HCT116 (cell line): ENCODE data around the gene WASF2. TPM values are rescaled to one million over a fixed set of nuclear protein-coding genes. Genes with fewer than 3 reads are reported as not detected.

Source experiments
- ATAC-seq: fragments of 200-7000 bp; cut with Tn5 transposase; 2 replicates; pipeline ENCODE4 v1.9.1; 2020; ENCODE audit warnings: mild to moderate bottlenecking, moderate library complexity
- BruUV-seq: library from RNA; stranded (reverse); fragments of 400-500 nt; replicated peaks from 2 replicates; lab custom pipeline; 2021; lab: Mats Ljungman, UMichigan
- CTCF ChIA-PET: fragments of 300-600 bp; sonication (Branson Sonifier 250); formaldehyde crosslinking; loops from one replicate; lab custom pipeline; 2021; ENCODE audit warnings: antibody characterized with exemption; lab: Charles Lee
- POLR2A ChIA-PET: fragments of 300-600, 350-600 bp; sonication (Branson Sonifier 250); formaldehyde crosslinking; loops from one replicate; lab custom pipeline; 2021; ENCODE audit warnings: antibody characterized with exemption; lab: Charles Lee
- RAD21 ChIA-PET, 2 experiments: fragments of 300-600 bp; sonication (Branson Sonifier 250); formaldehyde crosslinking; loops; one replicate each; lab custom pipeline; 2023; ENCODE audit warnings: low total read pairs in 2 of 2; ENCODE audit not compliant: uncharacterized antibody in 2 of 2, unreplicated experiment in 2 of 2, low non-redundant PET in 1 of 2; lab: Charles Lee
- DNase-seq: peaks from one replicate; pipeline ENCODE4 v3.0.0-alpha.2; 2010; ENCODE audit warnings: low read depth, low spot score
- H2AFZ ChIP-seq: fragments of 200-600 bp; shearing (Covaris generic), sonication (generic); 2 replicates; pipeline ENCODE4 v1.6.1; 2017; ENCODE audit warnings: low read depth, mixed run types, mixed read lengths, antibody characterized with exemption, low read length; ENCODE audit not compliant: poor library complexity, severe bottlenecking
- H3K27ac ChIP-seq: 2 replicates; pipeline ENCODE4 v1.5.1; 2012; ENCODE audit warnings: low read depth, low read length
- H3K27me3 ChIP-seq: fragments of 200-600 bp; sonication (generic); 2 replicates; pipeline ENCODE4 v1.6.1; 2016; ENCODE audit warnings: mixed run types, low read length, mixed read lengths; ENCODE audit not compliant: insufficient read depth
- H3K36me3 ChIP-seq, 2 experiments: fragments of 200-500 bp in 1 of 2; fragments of 200-600 bp in 1 of 2; sonication (Bioruptor generic) in 1 of 2; sonication (generic) in 1 of 2; 2 replicates each; pipeline versions ENCODE4 v1.5.1 to v1.6.1; 2014 to 2016; ENCODE audit warnings: low read length in 2 of 2, inconsistent platforms in 1 of 2, mixed read lengths in 1 of 2, mixed run types in 1 of 2; ENCODE audit not compliant: insufficient read depth in 2 of 2, control insufficient read depth in 1 of 2
- H3K4me1 ChIP-seq, 2 experiments: fragments of 200-600 bp in 1 of 2; sonication (generic) in 1 of 2; 2 replicates each; pipeline versions ENCODE4 v1.5.1 to v1.6.1; 2012 to 2017; ENCODE audit warnings: low read length in 2 of 2, inconsistent platforms in 1 of 2, mild to moderate bottlenecking in 1 of 2, mixed read lengths in 1 of 2, mixed run types in 1 of 2, moderate library complexity in 1 of 2; ENCODE audit not compliant: insufficient read depth in 2 of 2, control insufficient read depth in 1 of 2
- H3K4me2 ChIP-seq: fragments of 200-600 bp; sonication (generic); 2 replicates; pipeline ENCODE4 v1.6.1; 2017; ENCODE audit warnings: mixed run types, low read length, mixed read lengths
- H3K4me3 ChIP-seq, 2 experiments: fragments of 200-600 bp in 1 of 2; sonication (generic) in 1 of 2; replicated peaks in 1 of 2; 2 replicates each; pipeline ENCODE4 v1.5.1; 2011 to 2016; ENCODE audit warnings: low read length in 2 of 2, control low read depth in 1 of 2, low read depth in 1 of 2, mild to moderate bottlenecking in 1 of 2, mixed read lengths in 1 of 2, mixed run types in 1 of 2
- H3K79me2 ChIP-seq: fragments of 200-600 bp; sonication (generic); 2 replicates; pipeline ENCODE4 v1.6.1; 2017; ENCODE audit warnings: mild to moderate bottlenecking, mixed run types, low read length, moderate library complexity, mixed read lengths; ENCODE audit not compliant: insufficient read depth
- H3K9ac ChIP-seq: fragments of 200-600 bp; sonication (generic); 2 replicates; pipeline ENCODE4 v1.6.1; 2016; ENCODE audit warnings: low read length, mixed read lengths
- H3K9me2 ChIP-seq: fragments of 200-600 bp; sonication (generic), shearing (Covaris generic); 2 replicates; pipeline ENCODE4 v1.6.1; 2017; ENCODE audit warnings: mixed run types, mild to moderate bottlenecking, moderate library complexity; ENCODE audit not compliant: insufficient read depth
- H3K9me3 ChIP-seq, 2 experiments: fragments of 200-500 bp in 1 of 2; fragments of 200-600 bp in 1 of 2; sonication (Bioruptor generic) in 1 of 2; sonication (generic) in 1 of 2; 2 replicates each; pipeline ENCODE4 v1.6.1; 2014 to 2017; ENCODE audit warnings: low read length in 2 of 2, mixed read lengths in 2 of 2, inconsistent platforms in 1 of 2, low read depth in 1 of 2, mild to moderate bottlenecking in 1 of 2, mixed run types in 1 of 2, moderate library complexity in 1 of 2; ENCODE audit not compliant: control insufficient read depth in 1 of 2, insufficient read depth in 1 of 2
- H4K20me1 ChIP-seq: fragments of 200-600 bp; sonication (generic), shearing (Covaris generic); 2 replicates; pipeline ENCODE4 v1.6.1; 2017; ENCODE audit warnings: mixed run types, mild to moderate bottlenecking, moderate library complexity; ENCODE audit not compliant: insufficient read depth
- CTCF ChIP-seq, 3 experiments: fragments of 200-600 bp in 1 of 3; sonication (generic) in 1 of 3; IDR thresholded peaks in 2 of 3; conservative IDR thresholded peaks in 1 of 3; 2 replicates each; pipeline ENCODE4 v1.5.1; 2012 to 2017; ENCODE audit warnings: low read depth in 2 of 3, low read length in 2 of 3, antibody characterized with exemption in 1 of 3, borderline replicate concordance in 1 of 3, control low read depth in 1 of 3, mild to moderate bottlenecking in 1 of 3, mixed read lengths in 1 of 3, mixed run types in 1 of 3, moderate library complexity in 1 of 3; ENCODE audit not compliant: insufficient read depth in 1 of 3
- ELF1 ChIP-seq: IDR thresholded peaks from 2 replicates; pipeline ENCODE4 v1.6.1; 2012; ENCODE audit warnings: low read depth, borderline replicate concordance
- FOSL1 ChIP-seq: IDR thresholded peaks from 2 replicates; pipeline ENCODE4 v1.6.1; 2012; ENCODE audit warnings: low read depth
- JUND ChIP-seq: IDR thresholded peaks from 2 replicates; pipeline ENCODE4 v1.6.1; 2012
- SIN3A ChIP-seq: IDR thresholded peaks from 2 replicates; pipeline ENCODE4 v1.6.1; 2012; ENCODE audit warnings: low read depth
- SP1 ChIP-seq: IDR thresholded peaks from 2 replicates; pipeline ENCODE4 v1.6.1; 2012; ENCODE audit warnings: low read depth
- TCF7L2 ChIP-seq: IDR thresholded peaks from 2 replicates; pipeline ENCODE4 v1.7.0; 2011; ENCODE audit warnings: borderline replicate concordance, inconsistent platforms; ENCODE audit not compliant: insufficient read depth, insufficient read length; ENCODE audit errors: extremely low read depth
- YY1 ChIP-seq: IDR thresholded peaks from 2 replicates; pipeline ENCODE4 v1.6.1; 2011; ENCODE audit warnings: low read length, low read depth, moderate library complexity, mild to moderate bottlenecking; ENCODE audit not compliant: insufficient replicate concordance; ENCODE audit errors: extremely low read depth
- intact Hi-C: fragments of 100-400 bp; cut with micrococcal nuclease; formaldehyde crosslinking; loops from 2 replicates; pipeline ENCODE4 v1.10.0; 2022
- total RNA-seq: library from RNA; stranded (reverse); gene quantifications from one replicate; pipeline ENCODE4 v1.2.1, GENCODE V29; 2021; ENCODE audit not compliant: unreplicated experiment
- TF ChIP-seq, protein P1 (sequence below): IDR thresholded peaks from 2 replicates; pipeline ENCODE4 v1.6.1; 2012

The WASF2 gene
- total RNA-seq, 1 experiment from 2014 or later, result 111 TPM

- no peak overlapping the region for H2AFZ ChIP-seq
- no peaks in the 10 kb centered on the region for H3K9me2 ChIP-seq
- no peak overlapping the region for H3K27ac ChIP-seq
- no peak overlapping the region for H3K4me3 ChIP-seq
- no peak for DNase-seq
- no peak for TF ChIP-seq SIN3A
- no peak for TF ChIP-seq CTCF (IDR thresholded peaks at IDR 0.05 in 2 of 3, conservative IDR thresholded peaks at IDR 0.05 in 1 of 3; ENCODE audit: borderline replicate concordance in 1 of 3, insufficient read depth in 1 of 3, low read depth in 2 of 3, low read length in 2 of 3)
- TF ChIP-seq YY1, result no peak
- no peak for TF ChIP-seq SP1
- no peak for TF ChIP-seq FOSL1
- no peak for TF ChIP-seq TCF7L2
- TF ChIP-seq, protein P1, sequence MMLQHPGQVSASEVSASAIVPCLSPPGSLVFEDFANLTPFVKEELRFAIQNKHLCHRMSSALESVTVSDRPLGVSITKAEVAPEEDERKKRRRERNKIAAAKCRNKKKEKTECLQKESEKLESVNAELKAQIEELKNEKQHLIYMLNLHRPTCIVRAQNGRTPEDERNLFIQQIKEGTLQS, result no peak
- TF ChIP-seq JUND, result no peak
- TF ChIP-seq ELF1, result no peak
- CTCF ChIA-PET, result interaction anchor here (1.1 kb wide), 1 partner anchor 38 kb away, joined by 4 read pairs; no protein-coding TSS in a partner anchor
- intact Hi-C loops, result no loop called here
- H3K79me2 ChIP-seq, result no peaks in the 10 kb centered on the region
- no TSS peak for BruUV-seq
- H3K4me1 ChIP-seq, result peaks cover 18 to 43% of the 10 kb centered on the region in 2 experiments
- H3K9ac ChIP-seq, result no peak overlapping the region
- no peaks in the 10 kb centered on the region for H4K20me1 ChIP-seq
- H3K27me3 ChIP-seq, result no peaks in the 10 kb centered on the region
- ATAC-seq, result no peak
- no peaks in the 10 kb centered on the region for H3K9me3 ChIP-seq
- RAD21 ChIA-PET, result no interaction called here
- peak overlapping the region; percentile 54 for H3K4me2 ChIP-seq
- no peaks in the 10 kb centered on the region for H3K36me3 ChIP-seq
- POLR2A ChIA-PET, result no interaction called here
Observed at GRCh38 chr1:27518808-27519207, 28.8 kb upstream of the WASF2 start.
